ENCODE data around the gene IL17B. TPM values are rescaled to one million over a fixed set of nuclear protein-coding genes. Genes with fewer than 3 reads are reported as not detected.

Gene IL17B
- total and polyA plus RNA-seq, 2 of the 8 experiments (the other 6 are each of a cell fraction or from before 2014, with no cell fraction given) = 0.18 TPM; not detected in 1

GRCh38 chr5:149413477-149414210, 34.6 kb upstream of the IL17B start:
- no peak overlapping the region for H3K9ac ChIP-seq (replicated peaks in 1 of 4; ENCODE audit: extremely low read depth in 1 of 4, low read depth in 3 of 4, low read length in 3 of 4)
- DNase-seq (ENCODE audit: low read depth in 1 of 2, low spot score in 2 of 2) = no peak
- WGBS, 2 experiments (ENCODE audit: extremely low coverage in 1 of 2, insufficient coverage in 1 of 2, insufficient read length in 1 of 2, insufficient replicate concordance in 2 of 2, low coverage in 1 of 2, low lambda C conversion rate in 2 of 2, missing lambda C conversion rate in 1 of 2) = 91% methylated on average over 16 of the region's 16 CpGs; no CpG with 5 or more reads in 1 of the 2 experiments
- TF ChIP-seq POLR2A (IDR thresholded peaks at IDR 0.05; ENCODE audit: control extremely low read depth in 1 of 2, low read depth in 2 of 2, low read length in 2 of 2) (no peak), SP2 (IDR thresholded peaks at IDR 0.05; ENCODE audit: low read length) (no peak), TAF1 (IDR thresholded peaks at IDR 0.05; ENCODE audit: low read depth, low read length) (no peak), SIN3A (conservative IDR thresholded peaks at IDR 0.05 in 1 of 2, IDR thresholded peaks at IDR 0.05 in 1 of 2; ENCODE audit: low read depth in 1 of 2, low read length in 2 of 2) (no peak), GABPA (IDR thresholded peaks at IDR 0.05; ENCODE audit: borderline replicate concordance, insufficient read depth, low read length) (no peak), CREB1 (IDR thresholded peaks at IDR 0.05) (no peak), YY1 (IDR thresholded peaks at IDR 0.05; ENCODE audit: low read depth, low read length) (no peak), FOSL1 (IDR thresholded peaks at IDR 0.05; ENCODE audit: insufficient read depth, low read depth, low read length) (no peak), HDAC2 (IDR thresholded peaks at IDR 0.05; ENCODE audit: borderline replicate concordance in 1 of 2, low read depth in 2 of 2, low read length in 2 of 2) (no peak), RAD21 (IDR thresholded peaks at IDR 0.05 in 1 of 2, conservative IDR thresholded peaks at IDR 0.05 in 1 of 2; ENCODE audit: low read depth in 2 of 2, low read length in 2 of 2) (no peak), TEAD4 (IDR thresholded peaks at IDR 0.05; ENCODE audit: low read depth, low read length) (no peak)

More at GRCh38 chr5:149413477-149414210, 34.6 kb upstream of the IL17B start:
- H3K36me3 ChIP-seq (ENCODE audit: control insufficient read depth in 2 of 4, insufficient read depth in 4 of 4, low read length in 3 of 4) = no peaks in the 10 kb centered on the region
- no peak overlapping the region for H3K14ac ChIP-seq (ENCODE audit: insufficient read length)
- POLR2A ChIA-PET (ENCODE audit: partially characterized antibody) = interaction anchor here (1.0 to 1.1 kb wide), 2 partner anchors 68 to 73 kb away, joined by 3 read pairs; no protein-coding TSS in a partner anchor
- no peak overlapping the region for H2BK12ac ChIP-seq (ENCODE audit: low read depth, low read length)
- no peak overlapping the region for H3K4ac ChIP-seq (replicated peaks; ENCODE audit: insufficient read length, low read depth, low read length)
- no peaks in the 10 kb centered on the region for H4K20me1 ChIP-seq (replicated peaks in 1 of 2; ENCODE audit: control insufficient read depth in 1 of 2, insufficient read depth in 2 of 2, low read length in 2 of 2)
- no peak overlapping the region for H3K23ac ChIP-seq (ENCODE audit: insufficient read length)
- no peaks in the 10 kb centered on the region for H3K9me3 ChIP-seq (ENCODE audit: insufficient read depth in 2 of 2, low read depth in 1 of 2, low read length in 1 of 2)
- H3K79me1 ChIP-seq (ENCODE audit: low read depth, low read length) = no peaks in the 10 kb centered on the region
- H3K18ac ChIP-seq (ENCODE audit: extremely low read depth, low read length) = no peak overlapping the region
- no peak overlapping the region for H3K27ac ChIP-seq (ENCODE audit: low read depth, low read length)
- H4K5ac ChIP-seq (ENCODE audit: insufficient read length, low read depth, low read length) = no peak overlapping the region
- no peak overlapping the region for H3K56ac ChIP-seq (replicated peaks; ENCODE audit: insufficient read length, low read depth, low read length)
- H3K27me3 ChIP-seq (replicated peaks in 1 of 4; ENCODE audit: control insufficient read depth in 3 of 4, extremely low read depth in 1 of 4, insufficient read depth in 3 of 4, low read length in 3 of 4) = no peaks in the 10 kb centered on the region
- H3K4me2 ChIP-seq (ENCODE audit: insufficient read depth in 1 of 2, low read depth in 2 of 2, low read length in 2 of 2) = no peak overlapping the region
- no peak overlapping the region for H2AFZ ChIP-seq (ENCODE audit: low read length)
- FAIRE-seq = no peak
- H3K79me2 ChIP-seq (ENCODE audit: control insufficient read depth in 1 of 2, insufficient read depth in 2 of 2, low read length in 2 of 2) = no peaks in the 10 kb centered on the region
- no peak overlapping the region for H3K4me3 ChIP-seq (ENCODE audit: extremely low read depth in 1 of 4, insufficient read depth in 2 of 4, low read depth in 3 of 4, low read length in 4 of 4)
- H2BK15ac ChIP-seq (ENCODE audit: low read length) = no peak overlapping the region
- CTCF ChIA-PET (ENCODE audit: partially characterized antibody) = interaction anchor here (0.6 to 15.4 kb wide), 14 partner anchors 10 to 205 kb away, joined by 3 to 315 read pairs (median 5); no protein-coding TSS in a partner anchor
- no peak overlapping the region for H4K91ac ChIP-seq (replicated peaks; ENCODE audit: insufficient read length, low read length)
- no peak overlapping the region for H2BK120ac ChIP-seq (replicated peaks; ENCODE audit: low read depth, low read length)
- no peak overlapping the region for H2BK20ac ChIP-seq (ENCODE audit: low read length)
- H4K8ac ChIP-seq (ENCODE audit: extremely low read depth, insufficient read depth, low read length) = no peak overlapping the region
- no peak overlapping the region for H2AK5ac ChIP-seq (ENCODE audit: low read depth, low read length)
- H2BK5ac ChIP-seq (ENCODE audit: low read depth, low read length) = no peak overlapping the region
- H3K4me1 ChIP-seq (replicated peaks in 1 of 4; ENCODE audit: control insufficient read depth in 3 of 4, insufficient read depth in 4 of 4, low read length in 3 of 4) = peaks cover 2 to 8% (median 4%) of the 10 kb centered on the region in 4 experiments
- no peaks in the 10 kb centered on the region for H3K23me2 ChIP-seq (ENCODE audit: low read depth, low read length)

Measured in H1 (cell line).